ENCODE measurements around the gene HSD11B2.

HSD11B2 gene

GRCh38 chr16:67392301-67393059 lies 38.4 kb upstream of the HSD11B2 start:
- Histone ChIP-seq H3K4me3 (ENCODE audit: low read depth, low read length) (peak overlapping the region; percentile 70), H3K36me3 (no peaks in the 10 kb centered on the region), H3K27me3 (no peaks in the 10 kb centered on the region), H3K4me1 (peaks cover 31% of the 10 kb centered on the region), H3K9me3 (no peaks in the 10 kb centered on the region)
- TF ChIP-seq CTCF (IDR thresholded peaks at IDR 0.05; ENCODE audit: low read depth, low read length) = no peak
- no peak for DNase-seq

GRCh38 chr16:67393111-67393787 lies 37.7 kb upstream of the HSD11B2 start, which contains the start of gene TPPP3:
TPPP3 (minus strand) TSS chr16:67393498; CDS start chr16:67391111, 2,387 bp downstream.
- H3K4me3 ChIP-seq (ENCODE audit: low read depth, low read length) = peak within 1 kb of the TSS; percentile 70
- no peaks in the 10 kb centered on the region for H3K36me3 ChIP-seq
- H3K9me3 ChIP-seq = no peaks in the 10 kb centered on the region
- no peaks in the 10 kb centered on the region for H3K27me3 ChIP-seq
- TF ChIP-seq CTCF (IDR thresholded peaks at IDR 0.05; ENCODE audit: low read depth, low read length) = peak; percentile 66
- peak; percentile 98 for DNase-seq
- peaks cover 32% of the 10 kb centered on the region for H3K4me1 ChIP-seq

- Histone ChIP-seq H3K27me3 (no peaks in the 10 kb centered on the region), H3K9me3 (no peaks in the 10 kb centered on the region), H3K36me3 (no peaks in the 10 kb centered on the region), H3K4me3 (ENCODE audit: low read depth, low read length) (peak overlapping the region; percentile 47), H3K4me1 (peaks cover 32% of the 10 kb centered on the region)
- TF ChIP-seq CTCF (IDR thresholded peaks at IDR 0.05; ENCODE audit: low read depth, low read length) = no peak
- DNase-seq = no peak
Observed at GRCh38 chr16:67393788-67394154, 37.1 kb upstream of the HSD11B2 start.

GRCh38 chr16:67394155-67395104 lies 36.5 kb upstream of the HSD11B2 start:
- DNase-seq = no peak
- Histone ChIP-seq H3K4me1 (peaks cover 35% of the 10 kb centered on the region), H3K9me3 (no peaks in the 10 kb centered on the region), H3K4me3 (ENCODE audit: low read depth, low read length) (no peak overlapping the region), H3K27me3 (no peaks in the 10 kb centered on the region), H3K36me3 (no peaks in the 10 kb centered on the region)
- TF ChIP-seq CTCF (IDR thresholded peaks at IDR 0.05; ENCODE audit: low read depth, low read length) = no peak

- Histone ChIP-seq H3K4me3 (ENCODE audit: low read depth, low read length) (no peak overlapping the region), H3K27me3 (no peaks in the 10 kb centered on the region)
Observed at GRCh38 chr16:67395105-67395457, 35.8 kb upstream of the HSD11B2 start.

More at GRCh38 chr16:67395105-67395457, 35.8 kb upstream of the HSD11B2 start:
- TF ChIP-seq CTCF (IDR thresholded peaks at IDR 0.05; ENCODE audit: low read depth, low read length) = no peak
- DNase-seq = no peak
- Histone ChIP-seq H3K4me1 (peaks cover 42% of the 10 kb centered on the region), H3K36me3 (no peaks in the 10 kb centered on the region), H3K9me3 (no peaks in the 10 kb centered on the region)

Data from BE2C (cell line).